HG03520 (cell line): ENCODE data around the gene C1QTNF9.
"Not testable (repeated sequence)": the region's sequence is repeated elsewhere in the genome, so short reads cannot be mapped to it uniquely, and the experiment has no call there.

Experiments
- ATAC-seq: cut with Tn5 transposase; IDR thresholded peaks from one replicate; pipeline ENCODE4 v1.9.1; 2021; ENCODE audit warnings: mild to moderate bottlenecking, moderate library complexity; ENCODE audit not compliant: unreplicated experiment

The C1QTNF9 gene

DNA sequence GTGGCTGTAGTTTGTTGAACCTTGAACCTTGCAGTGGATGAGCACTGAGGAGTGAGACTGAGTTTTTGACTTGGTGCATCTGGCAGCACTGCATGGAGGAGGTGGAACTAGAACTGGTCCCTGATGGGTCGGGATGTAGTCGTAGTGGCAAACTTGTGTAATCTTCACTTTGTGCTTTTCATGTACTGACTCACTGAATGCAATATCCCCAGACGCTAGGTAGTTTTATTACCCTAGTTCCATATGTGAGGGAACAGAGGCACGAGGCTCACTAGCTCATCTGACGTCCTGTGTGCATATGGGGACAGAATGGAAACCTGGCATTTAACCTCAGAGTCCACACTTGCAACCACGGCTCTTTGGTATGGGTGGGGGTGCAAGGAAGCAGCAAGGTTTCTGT is 10.3 kb downstream of the C1QTNF9 start:
- ATAC-seq = not testable (repeated sequence)

DNA sequence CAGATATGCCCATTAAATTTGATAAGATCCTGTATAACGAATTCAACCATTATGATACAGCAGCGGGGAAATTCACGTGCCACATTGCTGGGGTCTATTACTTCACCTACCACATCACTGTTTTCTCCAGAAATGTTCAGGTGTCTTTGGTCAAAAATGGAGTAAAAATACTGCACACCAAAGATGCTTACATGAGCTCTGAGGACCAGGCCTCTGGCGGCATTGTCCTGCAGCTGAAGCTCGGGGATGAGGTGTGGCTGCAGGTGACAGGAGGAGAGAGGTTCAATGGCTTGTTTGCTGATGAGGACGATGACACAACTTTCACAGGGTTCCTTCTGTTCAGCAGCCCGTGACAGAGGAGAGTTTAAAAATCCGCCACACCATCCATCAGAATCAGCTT is 12.0 kb downstream of the C1QTNF9 start:
- not testable (repeated sequence) for ATAC-seq

DNA sequence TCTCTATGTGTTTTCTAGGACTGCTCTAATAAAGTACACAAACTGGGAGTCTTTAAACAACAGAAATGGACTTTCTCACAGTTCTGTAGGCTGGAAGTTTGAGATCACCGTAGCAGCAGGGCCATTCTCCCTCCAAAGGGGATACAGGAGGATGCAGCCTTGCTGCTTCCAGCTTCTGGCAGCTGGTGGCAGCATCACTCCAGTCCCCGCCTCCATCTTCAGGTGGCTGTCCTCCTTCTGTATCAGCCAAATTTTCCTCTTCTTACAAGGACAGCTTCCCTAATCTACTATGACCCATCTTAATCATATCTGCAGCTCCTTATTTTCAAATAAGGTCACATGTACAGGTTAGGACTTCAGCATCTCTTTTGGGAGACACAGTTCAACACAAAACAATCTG is 13.1 kb downstream of the C1QTNF9 start:
- ATAC-seq = not testable (repeated sequence)

- no peak for ATAC-seq
Observed at GRCh38 chr13:24323036-24323738, 13.8 kb downstream of the C1QTNF9 start.

DNA sequence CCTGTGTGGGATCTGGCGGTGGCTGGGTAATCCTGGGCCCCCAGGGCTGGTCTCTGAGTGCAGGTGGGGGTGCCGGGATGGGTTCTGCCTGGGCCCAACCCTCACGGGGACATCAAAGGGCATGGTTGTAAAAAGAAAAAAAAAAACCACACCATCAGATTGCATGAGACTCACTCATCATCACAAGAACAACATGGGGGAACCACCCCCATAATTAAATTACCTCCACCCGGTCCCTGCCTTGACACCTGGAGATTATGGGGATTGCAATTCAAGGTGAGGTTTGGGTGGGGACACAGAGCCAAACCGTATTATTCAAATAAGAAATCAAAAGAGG is 14.3 kb downstream of the C1QTNF9 start:
- no peak for ATAC-seq

- ATAC-seq = not testable (repeated sequence)
Observed at GRCh38 chr13:24327598-24327997, 18.2 kb downstream of the C1QTNF9 start.

- ATAC-seq = no peak
Observed at GRCh38 chr13:24328145-24328544, 18.8 kb downstream of the C1QTNF9 start.

- ATAC-seq = no peak
Observed at GRCh38 chr13:24338721-24339120, 29.3 kb downstream of the C1QTNF9 start.

- ATAC-seq = no peak
Observed at GRCh38 chr13:24339937-24340607, 30.7 kb downstream of the C1QTNF9 start.

DNA sequence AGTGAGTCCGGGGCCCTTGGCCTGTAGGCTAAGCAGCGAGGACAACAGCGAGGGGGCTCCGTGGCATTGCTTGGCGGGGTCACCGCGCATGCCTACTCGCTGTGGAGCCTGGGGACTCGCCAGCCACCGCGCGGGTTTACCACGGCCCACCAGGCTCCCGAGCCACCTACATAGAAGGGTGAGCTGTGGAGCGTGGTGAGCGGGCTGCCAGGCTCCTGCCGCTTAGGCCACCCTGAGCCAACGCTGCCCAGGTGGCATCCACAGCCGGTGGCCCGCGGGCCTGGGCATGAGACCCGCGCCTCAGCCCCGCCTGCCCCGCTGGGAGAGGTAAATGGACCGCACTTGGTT is 31.2 kb downstream of the C1QTNF9 start:
- ATAC-seq = no peak

DNA sequence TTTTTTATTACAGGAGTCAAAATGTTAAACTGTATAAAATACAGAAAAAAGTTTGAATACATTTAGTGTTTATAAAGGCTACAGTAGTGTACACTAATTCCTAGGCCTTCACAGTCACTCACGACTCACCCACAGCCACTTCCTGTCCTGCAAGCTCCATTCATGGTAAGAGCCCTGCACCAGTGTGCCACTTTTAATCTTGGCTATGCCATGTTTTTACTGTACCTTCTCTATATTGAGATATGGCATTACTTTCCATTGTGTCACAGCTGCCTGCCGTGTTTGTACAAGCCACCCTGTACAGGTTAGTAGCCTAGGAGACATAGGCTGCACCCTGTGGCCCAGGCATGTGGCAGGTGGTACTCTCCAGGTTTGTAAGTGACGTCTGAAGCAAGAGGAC is 32.1 kb downstream of the C1QTNF9 start:
- no peak for ATAC-seq

DNA sequence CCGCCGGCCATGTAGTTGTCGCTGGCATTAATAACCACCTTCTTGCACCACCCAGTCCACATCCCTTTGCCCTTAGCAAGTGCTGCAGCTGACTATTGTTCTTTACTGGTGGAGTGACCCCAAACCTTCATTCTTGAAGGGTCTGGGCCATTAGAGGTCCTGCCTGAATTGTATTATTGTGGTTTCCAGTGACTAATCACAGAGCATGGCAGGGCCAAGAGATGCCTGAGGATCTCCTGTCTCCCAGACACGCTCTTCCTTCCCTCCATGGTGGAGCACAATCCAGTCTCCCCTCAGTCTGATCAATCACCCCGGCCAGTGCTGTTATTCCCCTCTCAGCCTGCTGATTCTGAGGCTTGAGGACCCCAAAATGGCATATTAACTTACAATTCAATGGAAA is 39.0 kb downstream of the C1QTNF9 start:
- no peak for ATAC-seq

DNA sequence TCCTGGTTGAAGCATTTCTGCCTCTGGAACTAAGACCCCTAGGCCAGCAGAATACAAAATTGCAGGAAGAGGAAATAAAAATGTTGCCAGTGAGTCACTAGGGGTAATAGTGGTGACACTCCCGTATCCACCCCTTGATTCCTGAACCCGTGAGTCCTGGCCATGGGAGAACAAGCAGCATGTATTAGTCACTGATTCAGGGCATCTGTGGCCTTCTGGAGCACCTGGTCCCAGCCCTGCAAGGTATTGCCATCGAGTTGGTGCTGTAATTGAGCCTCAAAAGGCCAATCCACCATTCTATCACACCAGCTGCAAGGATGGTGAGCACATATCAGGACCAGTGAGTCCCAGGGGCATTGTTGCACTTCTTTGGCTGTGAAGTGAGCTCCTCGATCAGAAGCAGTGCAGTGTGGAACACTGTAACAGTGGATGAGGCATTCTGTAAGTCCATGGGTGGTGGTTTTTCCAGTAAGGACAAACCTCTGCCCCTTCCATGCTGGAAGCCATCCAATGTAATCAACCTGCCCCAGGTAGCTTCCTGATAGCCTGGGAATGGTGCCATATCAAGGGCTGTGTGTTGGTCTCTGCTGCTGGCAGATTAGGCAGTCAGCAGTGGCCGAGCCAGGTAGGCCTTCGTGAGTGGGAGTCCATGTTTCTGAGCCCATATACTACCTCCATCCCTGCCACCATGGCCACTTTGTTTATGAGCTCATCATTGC is 39.6 kb downstream of the C1QTNF9 start:
- ATAC-seq = no peak

DNA sequence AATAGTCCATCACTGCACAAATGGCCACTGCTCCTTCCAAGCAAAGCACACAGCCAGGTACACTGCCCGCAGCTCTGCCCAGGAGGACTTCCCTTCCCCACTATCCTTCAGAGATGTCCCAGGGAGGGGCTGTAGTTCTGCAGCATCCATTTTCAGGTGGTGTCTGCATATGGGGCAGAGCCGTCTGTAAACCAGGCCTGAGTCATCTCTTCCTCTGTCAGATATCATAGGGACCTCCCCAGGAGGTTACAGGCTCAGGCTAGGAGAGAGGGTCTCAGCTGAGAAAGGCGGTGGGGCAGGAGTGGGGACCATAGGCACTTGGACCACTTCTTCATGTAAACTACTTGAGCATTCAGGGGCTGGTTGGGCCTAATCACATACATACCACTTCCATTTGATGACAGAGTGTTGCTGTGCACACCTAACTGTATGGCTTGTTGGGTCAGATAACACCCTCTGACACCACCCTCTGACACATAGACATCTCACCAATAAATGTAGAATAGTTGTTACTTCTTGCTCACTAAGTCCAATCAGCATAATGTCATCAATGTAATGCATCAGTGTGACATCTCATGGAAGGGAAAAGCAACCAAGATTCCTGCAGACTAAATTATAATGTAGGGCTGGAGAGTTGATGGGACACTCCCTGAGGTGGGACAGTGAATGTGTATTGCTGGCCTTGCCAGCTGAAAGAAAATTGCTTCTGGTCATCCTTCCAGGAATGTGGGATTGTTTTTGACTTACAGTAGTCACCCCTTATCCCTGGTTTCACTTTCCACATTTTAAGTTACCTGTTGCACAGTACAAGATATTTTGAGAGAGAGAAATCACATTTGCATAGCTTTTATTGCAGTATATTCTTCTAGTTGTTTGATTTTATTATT is 40.6 kb downstream of the C1QTNF9 start:
- not testable (repeated sequence) for ATAC-seq

GRCh38 chr13:24351423-24351822 is 42.0 kb downstream of the C1QTNF9 start:
- ATAC-seq = no peak

- ATAC-seq = no peak
Observed at GRCh38 chr13:24353736-24354135, 44.4 kb downstream of the C1QTNF9 start.

DNA sequence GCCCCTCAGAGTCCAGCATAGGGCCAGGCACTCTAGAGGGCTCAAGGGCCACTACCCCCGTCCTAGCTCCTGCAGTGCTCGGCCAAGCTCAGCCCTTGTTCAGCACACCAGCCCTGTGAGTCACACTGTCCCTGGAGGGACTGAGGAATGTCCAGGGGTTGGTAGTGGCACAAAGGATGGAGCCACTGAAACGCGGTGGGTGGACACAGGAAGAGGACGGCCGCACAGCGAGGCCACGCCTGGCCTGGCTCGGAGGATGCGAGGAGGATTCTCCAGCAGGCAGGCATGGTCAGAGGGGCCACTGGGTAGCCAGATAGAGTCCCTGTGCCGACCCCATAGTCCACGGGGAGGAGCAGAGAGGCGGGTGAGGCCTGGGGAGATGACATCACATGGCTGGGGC is 45.7 kb downstream of the C1QTNF9 start:
- ATAC-seq = no peak

- ATAC-seq = no peak
Observed at GRCh38 chr13:24356270-24356669, 46.9 kb downstream of the C1QTNF9 start.

DNA sequence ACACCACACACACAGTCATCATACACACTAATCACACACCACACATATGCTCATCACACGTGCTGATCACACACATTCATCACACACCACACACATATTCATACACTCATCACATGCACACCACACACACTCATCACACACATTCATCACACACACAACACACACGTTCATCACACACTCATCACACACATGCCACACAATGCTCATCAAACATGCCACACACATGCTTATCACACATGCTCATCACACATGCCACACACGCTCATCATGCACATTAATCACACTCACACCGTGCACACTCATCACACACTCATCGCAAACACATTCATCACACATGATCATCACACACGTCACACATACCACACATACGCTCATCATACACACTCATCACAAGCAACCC is 47.5 kb downstream of the C1QTNF9 start:
- no peak for ATAC-seq

- ATAC-seq = no peak
Observed at GRCh38 chr13:24357756-24358155, 48.4 kb downstream of the C1QTNF9 start.

GRCh38 chr13:24358836-24359235 is 49.5 kb downstream of the C1QTNF9 start:
- ATAC-seq = not testable (repeated sequence)
